ENCODE results near the gene GDF11. TPM values are rescaled to one million over a fixed set of nuclear protein-coding genes. Genes with fewer than 3 reads are reported as not detected.

Gene GDF11
- total and polyA plus RNA-seq, 5 donors, result 11.5 to 17.5 (median 16.4) TPM

DNA sequence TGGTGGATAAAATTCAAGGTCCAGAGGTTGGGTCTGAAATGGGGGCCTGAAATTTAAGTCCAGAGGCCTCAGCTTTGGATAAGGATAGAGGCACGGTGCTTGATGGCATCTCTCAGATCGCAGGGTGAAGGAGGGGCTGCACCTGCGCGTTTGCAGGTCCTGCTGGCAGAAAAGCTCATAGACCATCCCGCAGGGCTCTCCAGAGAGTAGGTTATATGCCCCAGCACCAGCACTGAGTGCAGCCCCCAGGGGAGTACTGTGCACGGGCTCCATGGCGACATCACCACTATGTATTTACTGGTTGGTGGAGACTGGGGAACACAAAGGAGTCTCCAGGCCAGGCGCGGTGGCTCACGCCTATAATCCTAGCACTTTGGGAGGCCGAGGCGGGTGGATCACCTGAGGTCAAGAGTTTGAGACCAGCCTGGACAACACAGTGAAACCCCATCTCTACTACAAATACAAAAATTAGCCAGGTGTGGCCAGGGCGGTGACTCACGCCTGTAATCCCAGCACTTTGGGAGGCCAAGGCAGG is 9.8 kb upstream of the GDF11 start:
- no peak for ATAC-seq
- no peaks in the 10 kb centered on the region for H3K9me3 ChIP-seq (ENCODE audit: control insufficient read depth, low read length)
- H3K4me3 ChIP-seq (ENCODE audit: low read length), result no peak overlapping the region
- WGBS, result 86% methylated on average over 14 of the region's 14 CpGs
- no peaks in the 10 kb centered on the region for H3K4me1 ChIP-seq (ENCODE audit: control insufficient read depth, insufficient read depth, low read length)
- DNase-seq, result peak in 1 of 3 donors; percentile 38
- H3K27me3 ChIP-seq (ENCODE audit: control insufficient read depth, insufficient read depth), result no peaks in the 10 kb centered on the region
- no peak overlapping the region for H3K27ac ChIP-seq (ENCODE audit: low read length)
- intact Hi-C loops (cut with DNase I), result no loop called here

DNA sequence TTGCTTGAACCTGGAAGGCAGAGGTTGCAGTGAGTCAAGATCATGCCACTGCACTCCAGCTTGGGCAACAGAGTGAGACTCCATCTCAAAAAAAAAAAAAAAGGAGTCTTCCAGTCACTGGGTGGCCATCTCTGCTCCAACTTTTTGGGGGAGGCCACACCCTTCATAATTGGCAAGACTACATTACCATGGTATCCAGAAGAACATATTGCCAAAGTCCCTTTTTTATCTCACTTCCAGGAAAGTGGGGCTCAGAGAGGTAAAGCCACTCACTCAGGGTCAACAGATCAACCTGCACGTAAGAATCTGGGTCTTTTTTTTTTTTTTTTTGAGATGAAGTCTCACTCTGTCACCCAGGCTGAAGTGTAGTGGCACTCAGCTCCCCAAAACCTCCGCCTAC is 9.1 kb upstream of the GDF11 start:
- Histone ChIP-seq H3K27me3 (ENCODE audit: control insufficient read depth, insufficient read depth) (no peaks in the 10 kb centered on the region), H3K4me1 (ENCODE audit: control insufficient read depth, insufficient read depth, low read length) (no peaks in the 10 kb centered on the region), H3K4me3 (ENCODE audit: low read length) (no peak overlapping the region), H3K9me3 (ENCODE audit: control insufficient read depth, low read length) (no peaks in the 10 kb centered on the region), H3K27ac (ENCODE audit: low read length) (no peak overlapping the region)
- intact Hi-C loops (cut with DNase I), result no loop called here
- DNase-seq (no peak), ATAC-seq (no peak)
- 86% methylated on average over 2 of the region's 2 CpGs for WGBS

DNA sequence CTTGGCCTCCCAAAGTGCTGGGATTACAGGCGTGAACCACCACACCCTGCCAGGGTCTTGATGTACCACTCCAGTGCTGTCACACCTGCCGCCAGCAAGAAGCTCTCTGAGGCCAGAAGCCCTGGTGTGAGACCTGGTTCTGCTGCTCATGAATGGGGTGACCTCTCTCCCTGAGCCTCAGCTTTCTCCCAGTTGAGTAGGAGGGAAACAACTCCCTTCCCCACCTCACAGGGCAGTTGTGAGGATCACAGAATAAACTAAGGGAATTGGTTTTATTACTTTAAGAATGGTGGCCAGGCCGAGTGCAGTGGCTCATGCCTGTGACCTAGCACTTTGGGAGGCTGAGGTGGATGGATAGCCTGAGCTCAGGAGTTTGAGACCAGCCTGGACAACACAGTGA is 8.3 kb upstream of the GDF11 start:
- DNase-seq (no peak), ATAC-seq (no peak)
- H3K4me3 ChIP-seq (ENCODE audit: low read length), result no peak overlapping the region
- no peaks in the 10 kb centered on the region for H3K4me1 ChIP-seq (ENCODE audit: control insufficient read depth, insufficient read depth, low read length)
- 87% methylated on average over 3 of the region's 3 CpGs for WGBS
- no peak overlapping the region for H3K27ac ChIP-seq (ENCODE audit: low read length)
- intact Hi-C loops (cut with DNase I), result no loop called here
- H3K27me3 ChIP-seq (ENCODE audit: control insufficient read depth, insufficient read depth), result no peaks in the 10 kb centered on the region
- no peaks in the 10 kb centered on the region for H3K9me3 ChIP-seq (ENCODE audit: control insufficient read depth, low read length)

DNA sequence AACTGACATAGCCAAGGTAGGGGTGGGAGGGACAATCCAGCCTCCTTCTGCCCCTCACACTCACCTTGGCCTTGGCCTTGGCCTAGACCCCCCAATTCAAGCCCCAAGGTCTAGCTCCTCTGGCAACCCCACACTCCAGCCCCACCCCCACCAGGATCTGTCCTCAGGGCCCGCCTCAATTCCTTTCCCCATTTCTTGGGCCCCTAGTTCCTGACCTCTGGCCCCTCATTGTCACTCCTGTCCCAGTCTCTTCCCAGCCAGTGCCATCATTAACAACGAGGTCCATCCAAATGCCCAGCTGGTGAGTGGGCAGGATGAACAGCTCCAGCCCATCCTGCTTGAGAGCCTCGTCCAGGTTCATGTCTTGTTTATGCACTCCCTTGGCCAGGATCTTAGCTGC is 6.8 kb upstream of the GDF11 start:
- Histone ChIP-seq H3K27me3 (ENCODE audit: control insufficient read depth, insufficient read depth) (no peaks in the 10 kb centered on the region), H3K4me1 (ENCODE audit: control insufficient read depth, insufficient read depth, low read length) (no peaks in the 10 kb centered on the region), H3K9me3 (ENCODE audit: control insufficient read depth, low read length) (no peaks in the 10 kb centered on the region), H3K27ac (ENCODE audit: low read length) (no peak overlapping the region), H3K4me3 (ENCODE audit: low read length) (no peak overlapping the region)
- intact Hi-C loops (cut with DNase I), result loop anchor here in 1 of 4 donors (5.0 kb wide), 1 partner anchor 206 kb away; no protein-coding TSS in a partner anchor
- no peak for ATAC-seq
- 56% methylated on average over 3 of the region's 3 CpGs for WGBS
- DNase-seq, result no peak

DNA sequence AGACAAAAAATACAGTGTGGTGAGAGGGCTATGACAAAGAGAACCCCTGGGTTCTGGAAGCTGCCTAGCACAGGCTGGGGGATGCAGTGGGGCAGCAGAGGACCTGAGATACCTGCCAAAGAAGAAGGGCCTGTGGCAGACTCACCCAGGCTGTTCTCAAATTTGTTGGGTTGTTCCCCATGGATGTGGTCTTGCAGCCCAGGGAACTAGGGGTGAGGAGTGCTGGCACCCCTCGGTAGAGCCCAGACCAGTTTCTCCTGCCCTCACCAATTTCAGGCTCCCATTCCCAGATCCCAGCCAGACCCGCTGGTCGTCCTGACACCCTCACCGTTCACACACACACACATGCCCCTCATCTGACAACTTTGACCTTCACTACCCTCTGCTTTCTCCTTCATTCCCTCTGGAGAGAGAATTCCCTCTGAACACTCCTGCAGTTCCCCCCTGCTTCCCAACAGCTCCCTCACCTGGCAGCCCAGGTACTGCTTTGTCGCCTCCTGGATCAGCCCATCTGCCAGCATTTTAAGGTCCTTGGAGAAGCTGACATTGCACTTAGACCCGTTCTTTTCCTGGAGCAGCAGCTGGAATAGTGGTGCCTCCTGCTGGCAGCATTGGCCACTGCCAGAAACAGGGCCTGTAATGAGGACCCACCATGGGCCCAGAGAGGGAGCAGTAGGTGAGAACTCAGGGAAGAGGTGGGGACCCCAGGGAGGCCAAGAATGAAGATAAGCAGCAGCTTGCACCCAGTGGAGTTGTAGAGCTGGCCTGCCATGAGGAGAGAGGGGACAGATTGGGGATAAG is 5.9 kb upstream of the GDF11 start:
- WGBS, result 34% methylated on average over 6 of the region's 6 CpGs
- no peak overlapping the region for H3K4me3 ChIP-seq (ENCODE audit: low read length)
- no peaks in the 10 kb centered on the region for H3K9me3 ChIP-seq (ENCODE audit: control insufficient read depth, low read length)
- no peaks in the 10 kb centered on the region for H3K4me1 ChIP-seq (ENCODE audit: control insufficient read depth, insufficient read depth, low read length)
- intact Hi-C loops (cut with DNase I), result loop anchor here in 1 of 4 donors (5.0 kb wide), 1 partner anchor 205 kb away; no protein-coding TSS in a partner anchor
- H3K27ac ChIP-seq (ENCODE audit: low read length), result peak overlapping the region; percentile 25
- no peaks in the 10 kb centered on the region for H3K27me3 ChIP-seq (ENCODE audit: control insufficient read depth, insufficient read depth)
- DNase-seq, result peak; percentile 64 to 87 (median 85)
- ATAC-seq, result peak; percentile 57 to 61

DNA sequence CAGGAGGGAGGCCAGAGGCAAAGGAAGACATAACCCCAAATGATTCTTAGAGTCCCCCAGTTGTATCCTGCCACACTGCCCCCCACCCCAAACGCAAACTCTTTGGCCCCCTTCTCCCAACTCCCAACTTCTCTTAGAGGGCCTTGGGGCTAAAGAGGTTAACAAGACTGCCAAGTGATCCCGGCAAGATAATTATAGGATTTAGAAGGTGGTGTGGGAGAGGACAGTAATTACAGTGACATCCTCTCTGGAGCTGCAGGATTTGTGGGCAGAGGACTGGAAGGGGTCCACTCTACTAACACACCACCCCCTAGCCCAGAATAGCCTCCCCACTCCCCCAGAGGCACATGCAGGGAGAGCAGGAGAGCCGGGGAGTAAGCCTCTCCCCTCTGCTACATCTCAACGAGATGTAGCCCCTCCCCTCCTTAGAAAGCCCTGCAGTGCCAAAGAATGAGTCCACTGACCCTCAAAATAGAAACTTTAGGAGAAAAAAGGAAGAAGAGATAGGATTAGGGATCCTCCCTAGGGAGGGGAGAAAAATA is 5.3 kb upstream of the GDF11 start:
- Histone ChIP-seq H3K27ac (ENCODE audit: low read length) (peak overlapping the region; percentile 68), H3K4me3 (ENCODE audit: low read length) (no peak overlapping the region), H3K9me3 (ENCODE audit: control insufficient read depth, low read length) (no peaks in the 10 kb centered on the region), H3K4me1 (ENCODE audit: control insufficient read depth, insufficient read depth, low read length) (no peaks in the 10 kb centered on the region), H3K27me3 (ENCODE audit: control insufficient read depth, insufficient read depth) (no peaks in the 10 kb centered on the region)
- WGBS, result 8% methylated on average over 4 of the region's 4 CpGs
- ATAC-seq, result peak; percentile 22 to 38
- DNase-seq, result no peak
- intact Hi-C loops (cut with DNase I), result loop anchor here in 2 of 4 donors (2.0 to 5.0 kb wide), 2 partner anchors 203 to 205 kb away; no protein-coding TSS in a partner anchor

DNA sequence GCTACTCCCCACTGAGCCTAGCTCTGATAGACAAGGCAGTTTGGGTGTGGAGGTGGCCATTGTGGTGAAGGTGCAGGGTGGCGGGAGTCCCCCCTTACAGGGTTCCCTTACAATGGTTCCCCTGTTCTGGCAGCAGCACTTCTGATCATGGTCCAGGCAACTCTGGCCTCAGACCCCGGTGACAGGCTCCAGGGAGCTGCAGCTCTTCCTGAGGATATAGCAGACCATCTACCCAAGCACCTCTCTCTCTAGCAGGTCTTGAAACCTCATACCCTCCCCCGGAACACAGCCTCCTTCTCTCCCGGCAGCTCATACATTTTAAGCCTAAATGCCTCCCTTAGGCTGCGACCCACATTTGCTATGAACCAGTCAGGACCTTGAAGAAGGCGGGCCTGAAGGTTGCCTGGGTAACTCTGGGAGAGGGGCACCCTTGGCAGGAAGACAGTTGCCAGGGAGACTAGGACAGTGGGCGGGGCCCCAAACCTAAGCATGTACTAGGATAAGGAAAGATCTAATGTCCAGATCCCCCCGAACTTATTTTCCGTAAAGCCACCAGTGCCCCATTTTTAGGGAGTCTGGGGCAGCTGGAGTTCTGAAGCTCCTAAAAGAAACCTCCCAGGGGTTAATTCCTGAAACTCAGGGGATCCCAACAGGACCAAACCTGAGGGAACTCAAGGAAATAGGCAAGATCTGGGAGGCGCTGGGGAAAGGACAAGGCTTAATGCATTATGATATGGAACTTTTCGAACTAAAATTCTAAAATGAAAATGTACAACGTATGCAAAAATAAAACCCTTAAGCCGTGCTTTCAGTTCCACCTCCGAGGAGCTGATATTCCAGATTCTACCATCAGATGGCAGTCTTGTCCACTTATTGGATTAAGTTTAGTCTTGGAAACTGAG is 4.5 kb upstream of the GDF11 start:
- intact Hi-C loops (cut with DNase I), result loop anchor here in 2 of 4 donors (2.0 to 5.0 kb wide), 2 partner anchors 202 to 204 kb away; no protein-coding TSS in a partner anchor
- Histone ChIP-seq H3K9me3 (ENCODE audit: control insufficient read depth, low read length) (no peaks in the 10 kb centered on the region), H3K27me3 (ENCODE audit: control insufficient read depth, insufficient read depth) (no peaks in the 10 kb centered on the region), H3K27ac (ENCODE audit: low read length) (peak overlapping the region; percentile 68), H3K4me3 (ENCODE audit: low read length) (peak overlapping the region; percentile 75), H3K4me1 (ENCODE audit: control insufficient read depth, insufficient read depth, low read length) (no peaks in the 10 kb centered on the region)
- DNase-seq (peak; percentile 89 to 94 (median 93)), ATAC-seq (peak; percentile 83)
- 2% methylated on average over 14 of the region's 14 CpGs for WGBS

DNA sequence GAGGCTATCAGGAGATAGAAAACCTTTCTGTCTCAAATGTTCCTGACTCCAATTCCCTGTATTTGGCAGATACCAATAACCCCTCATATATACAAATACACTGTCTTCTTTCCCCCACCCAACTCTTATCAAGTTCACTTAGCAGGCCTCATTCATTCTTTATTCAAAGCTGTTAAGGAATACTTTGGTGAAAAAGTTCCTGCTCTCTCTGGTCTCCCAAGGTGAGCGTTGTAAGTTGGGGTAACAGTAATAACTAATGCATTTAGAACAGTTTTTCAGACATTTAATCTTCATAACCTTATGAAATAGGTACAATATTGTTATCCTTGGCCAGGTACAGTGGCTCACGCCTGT is 3.9 kb upstream of the GDF11 start:
- no peaks in the 10 kb centered on the region for H3K27me3 ChIP-seq (ENCODE audit: control insufficient read depth, insufficient read depth)
- no peaks in the 10 kb centered on the region for H3K9me3 ChIP-seq (ENCODE audit: control insufficient read depth, low read length)
- no peaks in the 10 kb centered on the region for H3K4me1 ChIP-seq (ENCODE audit: control insufficient read depth, insufficient read depth, low read length)
- intact Hi-C loops (cut with DNase I), result loop anchor here in 2 of 4 donors (2.0 to 5.0 kb wide), 2 partner anchors 202 to 203 kb away; no protein-coding TSS in a partner anchor
- 80% methylated on average over 2 of the region's 2 CpGs for WGBS
- no peak overlapping the region for H3K4me3 ChIP-seq (ENCODE audit: low read length)
- no peak for ATAC-seq
- H3K27ac ChIP-seq (ENCODE audit: low read length), result no peak overlapping the region
- no peak for DNase-seq

DNA sequence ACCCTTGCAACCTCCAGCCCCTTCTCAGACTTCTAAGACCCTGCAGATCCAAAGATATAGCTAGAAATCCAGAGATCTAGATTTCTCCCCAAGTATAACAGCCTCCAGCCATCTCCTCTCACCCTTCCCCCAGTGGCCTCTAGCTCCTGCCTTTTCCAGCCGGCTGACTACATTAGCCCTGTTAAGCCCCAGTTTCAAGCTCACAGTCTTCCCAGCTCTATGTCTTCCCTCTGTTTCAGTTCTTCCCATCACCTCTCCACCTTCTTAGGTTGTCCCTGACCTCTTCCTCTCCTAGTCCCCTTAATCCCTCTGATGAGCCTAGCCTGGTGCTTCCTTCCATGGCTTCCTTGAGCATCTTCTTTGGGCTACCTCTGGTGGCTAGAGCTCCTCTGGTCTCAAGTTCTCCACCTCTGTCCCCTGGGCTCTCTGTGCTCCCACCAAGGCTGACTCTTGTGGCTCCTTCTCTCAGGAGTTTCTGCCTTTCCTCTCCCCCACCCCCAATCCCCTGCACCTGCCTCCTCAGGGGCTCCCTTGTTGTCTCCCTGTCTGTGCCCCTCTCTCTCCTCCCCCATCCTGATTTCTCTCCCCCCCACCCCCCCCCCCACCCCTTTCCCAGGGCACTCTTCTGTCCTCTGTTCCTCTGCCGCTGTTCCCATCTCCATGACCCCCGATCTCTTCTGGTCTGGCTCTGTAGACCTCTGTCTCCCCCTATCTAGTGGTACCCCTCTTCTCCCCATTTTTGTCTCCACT is 816 bp upstream of the GDF11 start:
- Histone ChIP-seq H3K4me3 (ENCODE audit: low read length) (no peak overlapping the region), H3K9me3 (ENCODE audit: control insufficient read depth, low read length) (no peaks in the 10 kb centered on the region), H3K4me1 (ENCODE audit: control insufficient read depth, insufficient read depth, low read length) (peaks cover 2% of the 10 kb centered on the region), H3K27me3 (ENCODE audit: control insufficient read depth, insufficient read depth) (no peaks in the 10 kb centered on the region), H3K27ac (ENCODE audit: low read length) (no peak overlapping the region)
- WGBS, result 21% methylated on average over 3 of the region's 3 CpGs
- no peak for ATAC-seq
- intact Hi-C loops (cut with DNase I), result loop anchor here (5.0 to 10.0 kb wide), 3 partner anchors 53 to 195 kb away; partner anchors contain the start of gene DGKA (in 1 of the 4)
- peak in 1 of 3 donors; percentile 17 for DNase-seq
